GM12878 (cell line): ENCODE measurements around the gene FGFR2. TPM values are rescaled to one million over a fixed set of nuclear protein-coding genes. Genes with fewer than 3 reads are reported as not detected.

Experiments used
- ATAC-seq: fragments of 200-7000 bp; cut with Tn5 transposase; 3 replicates; pipeline ENCODE4 v1.9.1; 2020; ENCODE audit warnings: mild to moderate bottlenecking, moderate library complexity
- BruUV-seq: library from RNA; stranded (reverse); fragments of 400-500 nt; replicated peaks from 2 replicates; lab custom pipeline; 2021; lab: Mats Ljungman, UMichigan
- CTCF ChIA-PET: fragments of 300-600 bp; sonication (Branson Sonifier 250); formaldehyde crosslinking; extraction: SDS; loops from one replicate; lab custom pipeline; 2021; ENCODE audit warnings: inconsistent platforms; lab: Yijun Ruan, JAX
- POLR2A ChIA-PET: fragments of 350-600 bp; formaldehyde crosslinking; extraction: SDS; loops from one replicate; lab custom pipeline; 2021; ENCODE audit warnings: inconsistent platforms; lab: Charles Lee
- RAD21 ChIA-PET: fragments of 300-600 bp; sonication (Branson Sonifier 250); formaldehyde crosslinking; loops from one replicate; lab custom pipeline; 2023; ENCODE audit warnings: antibody characterized with exemption; ENCODE audit not compliant: unreplicated experiment; lab: Charles Lee
- SMC1A ChIA-PET: fragments of 300-600 bp; sonication (Branson Sonifier 250); formaldehyde crosslinking; loops from one replicate; lab custom pipeline; 2023; ENCODE audit not compliant: unreplicated experiment, uncharacterized antibody; lab: Charles Lee
- DNase-seq: peaks from one replicate; pipeline ENCODE4 v3.0.0-alpha.2; 2011; ENCODE audit warnings: low read depth, low spot score
- FAIRE-seq: peaks from 3 replicates; lab custom pipeline; 2011; peaks lifted over from hg19 to GRCh38; lab: Jason Lieb, UNC
- H2AFZ ChIP-seq: 2 replicates; pipeline ENCODE4 v1.6.0; 2011; ENCODE audit warnings: low read depth, low read length, control low read depth; ENCODE audit not compliant: control insufficient read depth
- H3K27ac ChIP-seq: 2 replicates; pipeline ENCODE4 v1.5.1; 2011; ENCODE audit warnings: control low read depth; ENCODE audit not compliant: control insufficient read depth, insufficient read depth
- H3K27me3 ChIP-seq, 2 experiments: replicated peaks in 1 of 2; 2 replicates each; pipeline versions ENCODE4 v1.6.0 to v1.6.1; 2011; ENCODE audit warnings: low read length in 1 of 2; ENCODE audit not compliant: control insufficient read depth in 2 of 2, insufficient read depth in 2 of 2
- H3K36me3 ChIP-seq, 2 experiments: 2 replicates each; pipeline ENCODE4 v1.5.1; 2011; ENCODE audit warnings: low read length in 1 of 2; ENCODE audit not compliant: control insufficient read depth in 2 of 2, insufficient read depth in 2 of 2
- H3K4me1 ChIP-seq: 2 replicates; pipeline ENCODE4 v1.6.1; 2011; ENCODE audit warnings: mild to moderate bottlenecking, low read length, moderate library complexity, mixed read lengths; ENCODE audit not compliant: control insufficient read depth, insufficient read depth
- H3K4me2 ChIP-seq: 2 replicates; pipeline ENCODE4 v1.6.0; 2011; ENCODE audit warnings: control low read depth; ENCODE audit not compliant: control insufficient read depth, insufficient read depth
- H3K4me3 ChIP-seq: fragments of 200-600 bp; sonication (generic); 2 replicates; pipeline ENCODE4 v1.5.1; 2016
- H3K79me2 ChIP-seq: 2 replicates; pipeline ENCODE4 v1.6.0; 2011; ENCODE audit warnings: low read length; ENCODE audit not compliant: control insufficient read depth, insufficient read depth
- H3K9ac ChIP-seq: 2 replicates; pipeline ENCODE4 v1.8.0; 2011; ENCODE audit warnings: low read length, control low read depth, mixed read lengths; ENCODE audit not compliant: control insufficient read depth, insufficient read depth
- H3K9me3 ChIP-seq: replicated peaks from 3 replicates; pipeline ENCODE4 v1.5.1; 2011; ENCODE audit warnings: mild to moderate bottlenecking, low read length; ENCODE audit not compliant: control insufficient read depth, insufficient read depth
- H4K20me1 ChIP-seq: 2 replicates; pipeline ENCODE4 v1.6.0; 2011; ENCODE audit not compliant: control insufficient read depth, insufficient read depth
- EGR1 ChIP-seq, 2 experiments: IDR thresholded peaks; 1 replicate in 1 of 2; 2 replicates in 1 of 2; pipeline ENCODE4 v1.6.1; 2011 to 2012; ENCODE audit warnings: low read depth in 2 of 2, low read length in 2 of 2, borderline replicate concordance in 1 of 2, mild to moderate bottlenecking in 1 of 2, moderate library complexity in 1 of 2
- ETV6 ChIP-seq, 2 experiments: fragments of 450-650 bp in 1 of 2; IDR thresholded peaks in 1 of 2; conservative IDR thresholded peaks in 1 of 2; 2 replicates each; pipeline ENCODE4 v1.6.1; 2014; ENCODE audit warnings: antibody characterized with exemption in 1 of 2, borderline replicate concordance in 1 of 2, low read depth in 1 of 2, mild to moderate bottlenecking in 1 of 2, moderate library complexity in 1 of 2
- HDGF ChIP-seq: fragments of 450-650 bp; IDR thresholded peaks from 2 replicates; pipeline ENCODE4 v1.6.1; 2016; ENCODE audit warnings: antibody characterized with exemption
- HSF1 ChIP-seq: fragments of 150-350 bp; IDR thresholded peaks from 2 replicates; pipeline ENCODE4 v1.6.1; 2014; ENCODE audit warnings: mild to moderate bottlenecking, low read depth, low read length
- MYB ChIP-seq: fragments of 150-350 bp; IDR thresholded peaks from 2 replicates; pipeline ENCODE4 v1.6.1; 2014; ENCODE audit warnings: mild to moderate bottlenecking, low read depth, low read length, borderline replicate concordance
- NFYB ChIP-seq: IDR thresholded peaks from 2 replicates; pipeline ENCODE4 v1.6.1; 2011; ENCODE audit warnings: low read depth, mild to moderate bottlenecking, low read length, improper control_type of control experiment, moderate library complexity; ENCODE audit not compliant: insufficient read depth
- NR2C2 ChIP-seq: IDR thresholded peaks from 2 replicates; pipeline ENCODE4 v1.6.1; 2011; ENCODE audit warnings: borderline replicate concordance, low read depth; ENCODE audit not compliant: control insufficient read depth, insufficient read length
- RAD51 ChIP-seq: fragments of 450-650 bp; IDR thresholded peaks from 2 replicates; pipeline ENCODE4 v1.6.1; 2016; ENCODE audit warnings: moderate library complexity, mild to moderate bottlenecking, inconsistent platforms
- RUNX3 ChIP-seq: IDR thresholded peaks from 2 replicates; pipeline ENCODE4 v1.6.1; 2012; ENCODE audit warnings: low read length, inconsistent platforms
- STAT3 ChIP-seq: IDR thresholded peaks from 2 replicates; pipeline ENCODE4 v1.6.1; 2011; ENCODE audit warnings: low read depth, low read length, improper control_type of control experiment
- TARDBP ChIP-seq: IDR thresholded peaks from 2 replicates; pipeline ENCODE4 v1.6.1; 2016; ENCODE audit warnings: borderline replicate concordance
- TCF3 ChIP-seq: IDR thresholded peaks from 2 replicates; pipeline ENCODE4 v1.6.1; 2012; ENCODE audit warnings: low read depth, mild to moderate bottlenecking, low read length, borderline replicate concordance; ENCODE audit not compliant: insufficient read depth
- ZBTB40 ChIP-seq: fragments of 450-650 bp; IDR thresholded peaks from 2 replicates; pipeline ENCODE4 v1.6.1; 2016; ENCODE audit warnings: mild to moderate bottlenecking, moderate library complexity, borderline replicate concordance
- ZZZ3 ChIP-seq: IDR thresholded peaks from 2 replicates; pipeline ENCODE4 v1.6.1; 2011; ENCODE audit warnings: low read depth; ENCODE audit not compliant: control insufficient read depth, insufficient read length
- WGBS: methylation state at CpG from one replicate; pipeline ENCODE4 v1.1.6; 2016; ENCODE audit warnings: low lambda C conversion rate; ENCODE audit not compliant: insufficient replicate concordance, insufficient coverage; ENCODE audit errors: missing lambda C conversion rate; 5-methylcytosine and 5-hydroxymethylcytosine counted together
- in situ Hi-C: fragments of 300-500 bp; cut with MboI; formaldehyde crosslinking; loops from 9 replicates; pipeline ENCODE4 v1.14.3; 2018; ENCODE audit warnings: mixed read lengths
- intact Hi-C: fragments of 100-400 bp; cut with micrococcal nuclease; formaldehyde crosslinking; loops from one replicate; pipeline ENCODE4 v1.14.2; 2022; ENCODE audit not compliant: unreplicated experiment
- polyA plus RNA-seq, 11 experiments: library from polyadenylated mRNA; depleted of rRNA in 4 of 11; unstranded in 6 of 11; stranded (reverse) in 5 of 11; fragments of >200 nt; fragmentation: Nextera tagmentation in 4 of 11; fragmentation: Illumina TruSeq in 1 of 11; extraction: Ambion mirVana in 4 of 11; extraction: Trizol in 1 of 11; gene quantifications; 1 replicate in 1 of 11; 2 replicates in 10 of 11; pipeline versions ENCODE4 v1.2.1 to v1.2.3, GENCODE V29; 2011 to 2016; ENCODE audit warnings: inconsistent platforms in 2 of 11, missing spikeins in 2 of 11, low read depth in 1 of 11
- total RNA-seq, 4 experiments: library from RNA; depleted of rRNA in 3 of 4; stranded (reverse); fragments of >200 nt in 3 of 4; fragmentation: Illumina TruSeq in 1 of 4; extraction: Trizol in 1 of 4; gene quantifications; 2 replicates each; pipeline versions ENCODE4 v1.2.1 to v1.2.3, GENCODE V29; 2013 to 2021

FGFR2 gene
- total and polyA plus RNA-seq, 10 of the 15 experiments (the other 5 are each of a cell fraction or from before 2014, with no cell fraction given), result 0.04 to 0.15 TPM; not detected in 8

- no peak for ATAC-seq
- ChIA-PET SMC1A (no interaction called here), CTCF (no interaction called here), RAD21 (no interaction called here), POLR2A (no interaction called here)
- H3K4me2 ChIP-seq, result no peak overlapping the region
- no peaks in the 10 kb centered on the region for H3K27me3 ChIP-seq
- BruUV-seq, result no TSS peak
- no peak overlapping the region for H3K4me3 ChIP-seq
- no peak for DNase-seq
- no peaks in the 10 kb centered on the region for H3K9me3 ChIP-seq
- H4K20me1 ChIP-seq, result no peaks in the 10 kb centered on the region
- no peaks in the 10 kb centered on the region for H3K79me2 ChIP-seq
- H2AFZ ChIP-seq, result no peak overlapping the region
- in situ Hi-C loops, result no loop called here
- TF ChIP-seq ETV6 (conservative IDR thresholded peaks at IDR 0.05 in 1 of 2, IDR thresholded peaks at IDR 0.05 in 1 of 2; ENCODE audit: borderline replicate concordance in 1 of 2, low read depth in 1 of 2) (no peak), STAT3 (no peak), TARDBP (no peak), RAD51 (no peak), HDGF (no peak), EGR1 (IDR thresholded peaks at IDR 0.05; ENCODE audit: borderline replicate concordance in 1 of 2, low read depth in 2 of 2, low read length in 2 of 2) (no peak), NR2C2 (no peak), TCF3 (no peak), HSF1 (no peak), MYB (no peak), ZBTB40 (no peak), ZZZ3 (no peak), NFYB (no peak), RUNX3 (no peak)
- H3K36me3 ChIP-seq, result no peaks in the 10 kb centered on the region
- intact Hi-C loops, result no loop called here
- H3K4me1 ChIP-seq, result no peaks in the 10 kb centered on the region
- no peak for FAIRE-seq
- no peak overlapping the region for H3K9ac ChIP-seq
- H3K27ac ChIP-seq, result no peak overlapping the region
- 61% methylated on average over 5 of the region's 5 CpGs for WGBS
Observed at GRCh38 chr10:121570315-121570714, 27.9 kb downstream of the FGFR2 start.
